Stimulated activated CD8-positive, alpha-beta memory T cell treated with anti-CD3 and anti-CD28 coated beads, Interleukin-4, amount 100 ng/mL, for 4 hours (primary cell): Measurements from ENCODE around the gene KNSTRN.

Experiments
- DNase-seq, 2 donors: peaks; one replicate each; pipeline ENCODE4 v3.0.0-alpha.2; 2020; ENCODE audit warnings: low read depth in 2 of 2, low spot score in 1 of 2

Gene KNSTRN, protein sequence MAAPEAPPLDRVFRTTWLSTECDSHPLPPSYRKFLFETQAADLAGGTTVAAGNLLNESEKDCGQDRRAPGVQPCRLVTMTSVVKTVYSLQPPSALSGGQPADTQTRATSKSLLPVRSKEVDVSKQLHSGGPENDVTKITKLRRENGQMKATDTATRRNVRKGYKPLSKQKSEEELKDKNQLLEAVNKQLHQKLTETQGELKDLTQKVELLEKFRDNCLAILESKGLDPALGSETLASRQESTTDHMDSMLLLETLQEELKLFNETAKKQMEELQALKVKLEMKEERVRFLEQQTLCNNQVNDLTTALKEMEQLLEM

DNA sequence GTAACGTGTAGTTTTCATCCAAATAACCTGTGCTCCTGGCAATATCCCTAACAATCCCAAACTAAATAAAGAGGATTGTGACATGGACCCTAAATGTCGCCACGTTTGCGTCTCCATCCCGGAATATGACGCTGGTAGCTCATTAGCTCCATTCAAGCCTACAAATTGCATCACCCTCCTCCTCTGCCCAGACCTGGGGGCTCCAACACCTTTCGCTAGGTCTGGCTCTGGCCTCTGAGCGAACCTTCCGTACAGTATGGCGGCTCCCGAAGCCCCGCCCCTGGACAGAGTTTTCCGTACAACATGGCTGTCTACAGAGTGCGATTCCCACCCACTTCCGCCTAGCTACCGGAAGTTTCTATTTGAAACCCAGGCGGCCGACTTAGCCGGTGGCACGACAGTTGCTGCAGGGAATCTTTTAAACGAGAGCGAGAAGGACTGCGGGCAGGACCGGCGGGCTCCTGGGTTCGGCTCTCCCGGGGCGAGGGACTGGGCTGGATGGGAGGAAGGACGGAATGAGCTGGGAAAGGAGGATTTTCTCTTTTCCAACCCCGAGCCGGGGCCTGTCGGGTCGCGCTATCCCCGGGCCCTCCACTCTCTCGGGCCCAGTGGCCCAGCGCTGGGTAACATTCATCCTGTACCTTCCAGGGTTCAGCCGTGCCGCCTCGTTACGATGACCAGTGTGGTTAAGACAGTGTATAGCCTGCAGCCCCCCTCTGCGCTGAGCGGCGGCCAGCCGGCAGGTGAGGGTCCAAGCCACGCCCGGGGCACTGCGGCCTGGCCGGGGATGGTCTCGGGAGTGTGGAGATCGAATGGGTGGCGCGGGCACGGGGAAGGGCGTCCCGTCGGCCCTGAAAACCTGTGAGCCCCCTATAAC lies at the start of gene KNSTRN:
Gene KNSTRN (plus strand): TSS at position 142 of the 877 bp plus-strand sequence. CDS start 115 bp downstream, at position 257.
- DNase-seq: peak; percentile 84 to 85

DNA sequence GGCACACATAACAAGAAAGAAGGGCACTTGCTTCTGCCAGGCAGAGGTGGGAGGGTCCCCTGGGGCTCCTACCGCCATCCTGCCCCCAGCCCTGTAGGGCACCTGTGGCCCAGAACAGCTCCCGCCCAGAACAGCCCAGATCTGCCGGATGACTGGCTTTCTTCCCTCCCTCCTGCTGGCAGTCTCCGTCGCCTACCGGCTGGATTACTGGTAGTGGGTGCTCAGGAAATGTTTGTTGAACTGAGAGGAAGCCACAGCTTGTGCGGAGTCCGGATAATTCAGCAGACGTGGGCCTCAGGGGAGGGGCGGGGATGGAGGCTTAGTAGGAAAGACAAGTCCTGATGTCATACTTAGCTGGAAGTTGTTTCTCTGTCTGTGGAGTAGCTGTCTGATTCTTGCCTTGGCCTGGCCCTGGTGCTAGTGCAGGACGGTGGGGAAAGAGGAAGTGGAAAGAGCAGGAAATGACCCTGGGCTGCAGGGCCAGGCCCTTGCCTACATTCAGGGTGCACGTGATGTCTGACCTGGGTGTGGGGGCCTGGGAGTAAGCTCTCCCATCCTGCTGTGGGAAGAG lies 48.5 kb upstream of the KNSTRN start:
- DNase-seq: no peak

DNA sequence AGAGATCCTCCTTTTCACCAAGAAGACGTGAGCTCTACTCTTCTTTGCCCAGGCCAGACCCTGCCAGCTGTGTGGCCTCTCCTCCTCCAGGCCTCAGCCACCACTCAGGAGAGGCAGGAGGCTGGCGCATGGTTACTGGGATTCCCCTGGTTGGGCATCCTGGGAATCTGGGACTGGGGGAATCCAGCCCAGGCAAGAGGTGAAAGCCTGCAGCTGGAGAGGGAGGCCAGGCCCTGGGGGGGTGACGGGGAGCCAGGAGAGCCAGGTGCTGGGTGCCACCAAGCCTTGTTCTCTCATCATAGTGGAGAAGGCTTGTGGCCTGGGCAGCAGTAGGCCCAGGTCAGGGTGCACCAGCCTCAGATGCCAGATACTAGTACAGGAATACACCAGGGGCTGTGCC lies 48.0 kb upstream of the KNSTRN start:
- DNase-seq: no peak

DNA sequence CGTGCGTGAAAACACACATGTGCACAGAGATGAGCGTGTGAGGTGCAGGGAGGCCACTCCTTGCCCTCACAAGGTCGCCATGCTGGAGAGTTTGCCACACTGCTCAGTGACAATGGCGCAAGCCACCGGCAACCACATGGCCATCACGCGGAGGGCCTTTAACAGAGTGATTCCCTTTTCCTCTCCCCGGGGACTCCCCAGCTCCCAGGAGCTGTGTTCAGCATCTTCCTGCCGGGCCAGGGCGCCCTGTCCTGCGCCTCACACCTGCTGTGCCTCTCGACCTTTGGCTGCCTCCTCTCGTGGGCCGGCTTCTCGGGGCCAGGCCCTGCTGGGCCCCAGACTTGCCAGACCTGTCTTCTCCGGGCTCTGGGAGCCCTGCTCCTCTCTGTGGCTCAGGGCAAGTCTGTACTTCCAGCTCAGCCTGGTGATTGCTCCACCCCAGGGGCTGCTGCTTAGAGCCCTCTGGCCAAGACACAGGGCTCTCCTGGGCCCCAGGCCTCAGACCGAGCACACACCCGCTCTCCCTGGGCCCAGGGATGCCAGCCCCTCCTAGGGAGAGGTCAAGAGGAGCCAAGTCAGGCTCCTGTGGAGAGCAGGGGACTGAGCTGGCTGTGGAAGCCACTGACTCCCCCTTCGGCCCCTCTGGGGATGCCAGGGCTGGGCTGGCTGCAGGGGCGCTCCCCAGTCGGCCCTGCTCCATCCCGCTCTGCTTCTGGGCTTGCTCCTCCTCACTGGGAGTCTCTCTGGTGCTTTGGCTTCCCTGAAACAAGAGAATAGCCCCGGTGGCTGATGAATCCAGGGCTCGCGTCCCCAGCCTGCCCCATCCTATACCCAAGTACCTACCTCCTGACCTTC lies 47.4 kb upstream of the KNSTRN start:
- no peak for DNase-seq

DNA sequence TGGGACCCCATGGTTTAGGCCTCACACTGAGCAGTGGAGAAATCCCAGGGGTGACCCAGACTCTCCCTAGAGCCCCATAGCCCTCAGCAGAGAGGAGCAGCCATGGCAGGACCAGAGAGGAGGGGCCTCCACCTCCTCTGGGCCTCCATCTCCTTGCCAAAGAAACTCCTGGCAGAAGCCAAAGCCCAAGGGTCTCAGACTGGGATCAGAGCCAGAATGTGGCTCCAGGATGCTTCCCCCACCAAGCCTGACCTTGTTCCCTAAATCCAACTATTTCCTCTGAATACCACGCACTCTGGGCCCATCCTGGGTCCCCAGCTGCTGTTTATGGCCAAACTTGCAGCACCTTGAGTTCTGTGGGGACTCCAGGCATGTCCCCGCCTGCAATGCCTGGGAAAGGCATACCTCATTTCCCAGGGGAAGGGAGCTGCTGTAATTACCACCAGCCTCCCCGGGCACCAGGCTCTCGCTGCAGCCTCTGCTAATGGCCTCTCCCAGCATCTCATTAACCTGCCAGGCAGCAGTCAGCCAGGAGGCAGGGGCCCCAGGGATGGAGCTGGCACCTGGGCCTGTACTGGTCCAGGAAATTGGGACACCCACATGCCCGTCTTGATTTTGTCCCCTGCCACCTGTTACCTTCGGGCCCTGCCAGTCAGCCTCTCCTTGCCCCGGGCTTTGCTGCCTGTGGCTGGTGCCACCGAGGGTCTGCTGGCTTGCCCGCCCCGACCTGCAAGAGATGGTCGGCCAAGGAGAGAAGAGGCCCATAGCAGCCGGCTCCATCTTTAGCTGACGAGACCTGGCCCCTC lies 46.4 kb upstream of the KNSTRN start:
- no peak for DNase-seq

DNA sequence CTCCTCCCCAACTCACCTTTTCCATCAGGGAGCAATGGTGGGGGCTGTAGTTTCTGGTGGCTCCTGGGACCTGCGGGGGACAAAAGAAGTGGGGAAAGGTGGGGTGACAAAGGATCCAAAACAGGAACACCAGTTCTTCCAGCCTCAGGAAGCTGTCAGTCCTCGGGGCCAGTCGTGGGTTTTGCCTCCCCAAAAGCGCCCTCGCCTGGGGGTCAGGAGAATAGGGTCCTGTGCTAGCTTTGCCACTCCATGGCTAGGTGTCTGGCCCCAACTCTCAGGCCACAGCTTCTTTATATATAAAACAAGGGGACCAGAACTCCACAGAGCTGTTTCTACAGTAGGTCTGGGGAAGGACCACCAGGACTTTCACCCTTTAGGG lies 45.8 kb upstream of the KNSTRN start:
- no peak for DNase-seq

DNA sequence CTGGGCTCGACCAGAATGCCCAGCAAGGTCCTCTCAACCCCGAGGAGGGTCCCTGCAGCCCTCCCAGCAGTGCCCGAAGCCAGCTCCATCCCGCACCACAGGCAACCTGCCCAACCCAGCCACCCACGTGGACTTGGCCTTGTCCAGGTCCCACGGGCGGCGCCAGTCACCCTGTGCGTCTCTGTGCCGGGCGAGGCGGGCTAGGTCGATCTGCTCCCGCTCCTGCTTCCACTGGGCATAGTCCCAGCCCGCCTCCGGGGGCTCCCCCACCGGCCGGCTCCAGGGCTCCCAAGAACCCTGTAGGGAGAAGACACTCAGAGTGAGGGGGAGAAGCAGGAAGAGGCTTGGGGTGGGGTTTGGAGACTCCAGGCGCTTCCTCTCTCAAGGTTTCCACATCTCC lies 44.9 kb upstream of the KNSTRN start:
- DNase-seq: no peak

DNA sequence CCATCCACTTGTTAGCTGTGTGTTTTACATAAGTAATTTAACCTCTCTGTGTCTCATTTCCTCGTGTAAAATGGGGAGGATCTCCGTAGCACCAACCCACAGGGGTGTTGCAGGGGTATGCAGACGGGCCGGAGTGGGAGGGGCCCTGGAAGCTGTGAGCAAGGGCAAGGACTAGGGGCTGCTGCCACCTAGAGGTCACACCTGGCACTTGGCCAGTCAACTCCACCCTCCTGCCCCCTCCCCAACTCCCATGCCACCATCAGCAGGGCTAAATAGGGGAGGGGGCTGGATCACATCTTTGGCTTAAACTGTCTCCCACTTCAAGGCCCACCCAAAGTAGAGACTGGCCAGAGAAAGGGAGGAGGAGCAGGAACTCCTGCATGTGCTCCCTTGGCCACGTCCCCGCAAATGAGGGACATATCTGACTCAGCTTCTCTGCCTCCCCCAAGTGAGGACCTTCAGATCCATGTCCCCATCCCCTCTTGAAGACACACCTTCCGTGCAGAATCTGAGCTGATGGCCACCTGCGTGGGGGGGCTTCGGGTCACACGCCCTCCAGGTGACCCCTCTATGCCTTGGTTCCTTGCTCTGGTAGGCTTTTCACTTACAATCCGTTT lies 44.4 kb upstream of the KNSTRN start:
- DNase-seq: peak; percentile 62 to 64

DNA sequence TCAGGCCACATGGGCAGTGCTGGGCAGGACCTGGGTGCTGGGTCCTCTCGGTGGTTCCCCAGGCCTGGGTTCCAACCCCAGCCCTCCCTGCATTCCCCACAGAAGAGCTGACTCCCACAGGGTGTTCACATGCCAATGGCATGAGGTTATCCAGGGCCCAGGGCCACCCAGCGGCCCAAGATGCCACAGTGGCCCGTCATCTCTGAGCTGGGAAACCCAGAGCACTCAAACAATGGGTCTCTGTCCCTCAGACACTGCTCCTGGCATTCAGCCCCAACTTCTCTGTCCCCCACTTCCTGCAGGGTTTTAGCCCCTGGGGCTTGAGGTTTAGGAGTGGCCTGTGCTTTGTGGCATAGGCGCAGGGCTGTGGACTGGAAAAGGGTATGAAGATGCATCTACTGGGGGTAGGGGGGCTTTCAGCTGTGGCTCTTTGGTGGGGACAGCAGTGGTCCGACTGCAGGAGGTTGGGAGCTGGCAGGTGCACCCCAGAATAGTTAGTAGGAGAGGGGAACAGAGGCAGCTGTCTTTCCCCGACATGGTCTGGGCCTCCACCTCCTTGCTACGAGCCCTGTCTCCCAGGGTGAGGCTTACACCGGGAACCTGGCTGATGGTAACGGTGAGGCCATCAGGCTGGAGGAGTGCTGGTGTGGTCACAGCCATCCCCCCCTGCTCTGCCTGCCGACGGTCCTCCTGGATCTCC lies 43.5 kb upstream of the KNSTRN start:
- no peak for DNase-seq

DNA sequence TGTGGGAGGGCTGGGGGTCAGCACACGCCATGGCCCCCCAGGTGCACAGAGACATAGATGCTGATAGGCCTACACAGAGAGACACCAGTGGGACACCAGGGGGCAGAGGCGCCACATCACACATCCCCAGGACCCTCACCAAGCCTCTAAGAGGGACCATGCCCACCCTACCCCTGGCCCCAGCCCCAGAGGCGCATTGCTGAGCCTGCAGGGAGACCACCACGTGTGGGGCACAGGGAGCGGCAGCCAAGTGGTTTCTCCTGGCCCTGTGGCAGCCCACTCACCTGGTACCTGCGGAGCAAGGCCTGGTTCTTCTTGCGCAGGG lies 42.9 kb upstream of the KNSTRN start:
- no peak for DNase-seq

DNA sequence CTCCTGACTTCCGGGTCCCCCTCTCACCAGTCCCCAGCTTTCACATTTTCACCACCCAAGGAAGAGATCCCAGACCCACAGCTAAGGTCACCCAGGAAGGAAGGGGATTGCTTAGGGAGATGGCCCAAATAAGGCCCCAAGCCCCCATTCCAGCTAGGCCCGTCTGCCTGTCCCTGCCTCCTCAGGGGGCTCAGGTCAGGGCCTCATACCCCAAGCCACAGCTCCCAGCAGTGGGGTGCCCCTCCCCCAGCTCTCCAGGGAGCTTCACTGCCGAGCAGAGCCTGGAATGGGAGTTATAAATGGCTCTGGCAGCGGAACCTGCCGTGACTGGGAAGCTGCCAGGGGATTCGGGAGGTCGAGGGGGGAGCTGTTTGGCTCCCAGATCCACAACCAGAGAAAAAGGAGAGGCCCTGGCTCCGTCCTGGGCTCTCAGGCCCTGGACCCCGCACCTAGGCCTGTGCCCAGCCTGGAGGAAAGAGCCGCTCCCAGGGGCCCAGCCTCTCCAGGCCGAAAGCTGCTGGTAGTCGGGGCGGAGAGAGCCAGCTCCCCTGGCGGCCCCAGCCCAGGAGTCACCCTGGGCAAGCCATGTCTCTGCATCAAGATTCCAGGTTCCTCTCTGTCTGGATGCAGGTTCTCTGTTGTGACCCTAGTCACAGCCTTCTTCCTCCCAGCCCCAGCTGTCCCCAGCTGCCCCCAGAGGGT lies 42.3 kb upstream of the KNSTRN start:
- DNase-seq: no peak

DNA sequence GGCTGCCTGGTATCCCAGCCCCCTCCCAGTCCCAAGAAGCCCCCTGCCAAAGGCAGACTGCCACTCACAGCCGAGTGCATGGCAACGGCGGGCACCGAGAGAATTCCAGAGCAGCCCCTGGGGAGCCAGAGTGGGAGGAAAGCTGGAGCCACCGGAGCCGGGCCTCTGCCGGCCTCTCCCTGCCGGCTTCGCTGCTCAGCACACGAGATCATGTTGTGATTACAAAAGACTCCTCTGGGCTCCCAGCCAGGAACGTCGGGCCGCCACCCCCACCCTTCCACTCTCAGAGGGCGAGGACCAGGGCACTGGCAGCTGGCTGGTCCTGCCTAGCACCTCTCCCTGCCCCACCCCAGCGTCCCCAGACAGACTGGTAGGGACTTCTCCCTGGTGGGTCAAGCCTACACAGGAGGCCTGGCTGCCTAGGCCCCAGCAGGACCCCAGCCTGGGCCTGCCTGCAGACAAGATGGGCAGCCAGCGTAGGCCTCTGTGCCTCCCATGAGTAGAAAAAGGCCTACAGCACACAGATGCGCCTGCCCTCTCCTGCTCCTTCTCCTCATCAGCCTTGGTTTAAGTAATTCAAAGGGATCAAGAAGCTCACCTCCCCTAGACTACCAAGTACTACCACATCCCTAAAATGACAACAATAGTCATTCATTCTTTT lies 41.7 kb upstream of the KNSTRN start, which contains the start of gene CCDC9B:
Gene CCDC9B (minus strand): TSS at position 200 of the 661 bp plus-strand sequence. CDS start 120 bp downstream, at position 80.
- DNase-seq: no peak

DNA sequence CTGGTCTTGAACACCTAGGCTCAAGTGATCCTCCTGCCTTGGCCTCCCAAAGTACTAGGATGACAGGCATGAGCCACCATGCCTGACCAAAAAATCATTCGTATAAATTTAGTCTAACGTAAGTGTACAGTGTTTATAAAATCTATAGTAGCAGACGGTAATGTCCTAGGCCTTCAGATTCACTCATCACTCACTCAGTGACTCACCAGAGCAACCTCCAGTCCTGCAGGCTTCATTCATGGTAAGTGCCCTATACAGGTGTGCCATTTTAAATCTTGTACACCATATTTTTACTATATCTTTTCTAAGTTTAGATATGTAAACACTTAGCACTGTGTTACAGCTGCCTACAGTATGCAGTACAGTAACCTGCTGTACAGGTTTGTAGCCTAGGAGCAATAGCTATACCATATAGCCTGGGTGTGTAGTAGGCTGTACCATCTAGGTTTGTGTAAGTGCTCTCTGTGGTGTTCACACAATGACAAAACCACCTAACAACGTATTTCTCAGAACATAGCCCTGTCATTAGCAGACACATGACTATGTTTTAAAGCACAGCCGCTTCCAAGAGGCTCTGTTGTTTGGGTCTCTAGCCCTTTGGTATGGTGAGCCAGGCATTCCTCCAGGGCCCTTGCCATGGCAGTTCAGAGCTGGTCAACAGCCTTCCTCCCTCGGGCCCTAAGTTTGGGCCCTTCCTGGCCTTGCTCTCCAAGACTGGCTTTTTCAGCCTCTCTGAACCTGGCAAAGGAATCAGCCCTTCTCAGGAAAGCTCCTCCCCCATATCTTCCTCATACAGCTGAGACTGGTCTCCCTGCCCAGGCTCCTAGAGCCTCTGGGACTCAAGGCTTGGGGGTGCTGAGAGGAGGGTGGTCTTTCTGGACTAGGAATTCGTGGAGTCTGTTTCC lies 39.9 kb upstream of the KNSTRN start:
- no peak for DNase-seq

DNA sequence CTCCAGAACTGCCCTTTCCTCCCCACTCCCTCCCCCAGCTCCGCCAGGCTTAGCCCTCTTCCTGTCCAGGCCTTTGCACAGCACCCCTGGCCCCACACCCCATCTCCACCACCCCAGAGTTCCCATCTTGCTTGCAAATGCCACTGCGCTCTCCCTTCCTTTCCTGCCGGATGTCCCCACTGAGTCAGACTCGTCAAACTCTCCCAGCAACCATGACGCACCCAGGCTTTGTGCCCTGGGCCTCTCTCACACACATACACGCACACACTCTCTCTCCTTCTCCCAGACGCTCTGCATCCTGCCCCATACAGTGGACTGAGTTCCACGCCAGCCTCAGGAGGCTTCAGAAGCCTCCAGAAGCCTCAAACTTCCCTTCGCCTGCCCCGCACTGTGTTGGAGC lies 39.0 kb upstream of the KNSTRN start:
- DNase-seq: no peak

DNA sequence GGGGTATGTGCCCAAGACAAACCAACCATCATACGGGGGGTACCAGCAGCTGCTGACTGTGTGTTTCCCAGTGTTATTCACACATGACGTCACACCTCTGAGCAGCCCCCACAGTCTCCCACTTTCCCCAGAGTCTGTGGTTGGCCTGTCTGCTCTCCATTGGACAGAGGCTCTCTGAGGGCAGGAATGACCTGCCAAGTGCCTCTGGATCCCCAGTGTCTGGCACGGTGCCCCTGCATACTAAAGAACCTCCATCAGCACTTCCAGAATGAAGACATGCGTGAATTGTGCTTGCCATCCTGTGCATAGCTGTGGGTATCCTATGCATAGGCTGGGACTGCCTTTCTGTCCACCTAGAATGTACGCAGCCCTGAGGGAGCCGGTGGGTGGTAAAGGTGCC lies 38.3 kb upstream of the KNSTRN start:
- no peak for DNase-seq

DNA sequence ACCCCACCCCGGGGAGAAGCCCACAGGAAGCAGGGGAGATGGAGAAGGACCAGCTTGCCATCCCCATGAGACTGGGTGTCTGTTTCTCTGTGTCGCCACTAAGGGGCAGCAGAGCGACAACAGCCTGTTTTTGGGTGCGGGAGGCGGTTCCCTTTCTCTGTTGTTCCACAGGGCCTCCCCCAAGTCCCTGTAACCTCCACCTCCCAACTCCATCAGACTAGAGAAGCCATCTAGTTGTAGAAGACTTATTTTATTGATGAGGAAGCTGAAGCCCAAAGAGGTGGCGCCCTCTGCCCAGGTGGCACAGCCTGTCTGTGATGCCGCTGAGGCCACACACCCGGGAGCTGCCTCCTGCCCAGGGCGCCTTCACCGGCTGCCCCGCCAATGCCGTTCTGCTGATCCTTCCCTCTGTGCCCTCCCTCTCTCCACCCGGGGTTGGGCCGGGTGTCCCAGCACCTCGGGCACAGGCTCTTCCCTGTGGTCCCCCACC lies 37.8 kb upstream of the KNSTRN start:
- peak; percentile 44 to 48 for DNase-seq
